Muscle of back (tissue), 11 donors: ENCODE measurements around the gene SPON2. TPM values are rescaled to one million over a fixed set of nuclear protein-coding genes. Genes with fewer than 3 reads are reported as not detected.
A peak's percentile ranks its signal among the peaks of the same experiment; 100 is the strongest.

ENCODE experiments used
- DNase-seq, 3 donors: peaks; one replicate each; pipeline versions ENCODE4 v3.0.0 to v3.0.0-alpha.2; 2013
- polyA plus RNA-seq, 10 donors: library from polyadenylated mRNA; unstranded; fragments of 120-200 nt; gene quantifications; one replicate each; pipeline ENCODE4 v1.2.1, GENCODE V29; 2013; ENCODE audit not compliant: insufficient read length in 10 of 10

The SPON2 gene
- polyA plus RNA-seq, 10 donors: 33.0 to 77.0 (median 54.7) TPM

GRCh38 chr4:1175635-1176229 is 3.3 kb upstream of the SPON2 start:
- no peak for DNase-seq

GRCh38 chr4:1174941-1175634 is 2.7 kb upstream of the SPON2 start:
- DNase-seq: peak in 1 of 3 donors; percentile 33

- DNase-seq: peak; percentile 65 to 89 (median 72)
Observed at GRCh38 chr4:1172971-1173757, 781 bp upstream of the SPON2 start.

- peak in 1 of 3 donors; percentile 68 for DNase-seq
Observed at GRCh38 chr4:1171311-1172227, 814 bp downstream of the SPON2 start.

GRCh38 chr4:1170976-1171310 is 1.4 kb downstream of the SPON2 start:
- no peak for DNase-seq

- no peak for DNase-seq
Observed at GRCh38 chr4:1170156-1170975, 2.0 kb downstream of the SPON2 start.

GRCh38 chr4:1169691-1170096 is 2.7 kb downstream of the SPON2 start:
- DNase-seq: no peak

- DNase-seq: no peak
Observed at GRCh38 chr4:1169171-1169671, 3.2 kb downstream of the SPON2 start.

- no peak for DNase-seq
Observed at GRCh38 chr4:1168191-1169101, 3.9 kb downstream of the SPON2 start.

- DNase-seq: peak; percentile 71 to 92 (median 82)
Observed at GRCh38 chr4:1167244-1167949, 5.0 kb downstream of the SPON2 start.

GRCh38 chr4:1166509-1167243 is 5.7 kb downstream of the SPON2 start:
- DNase-seq: no peak

- no peak for DNase-seq
Observed at GRCh38 chr4:1164956-1165545, 7.3 kb downstream of the SPON2 start.

GRCh38 chr4:1164444-1164843 is 7.9 kb downstream of the SPON2 start:
- no peak for DNase-seq

GRCh38 chr4:1164040-1164439 is 8.3 kb downstream of the SPON2 start:
- DNase-seq: no peak

GRCh38 chr4:1160351-1160750 is 12.0 kb downstream of the SPON2 start:
- DNase-seq: no peak

- no peak for DNase-seq
Observed at GRCh38 chr4:1156069-1156468, 16.3 kb downstream of the SPON2 start.

- DNase-seq: no peak
Observed at GRCh38 chr4:1155314-1155713, 17.1 kb downstream of the SPON2 start.
